ENCODE measurements around the gene DTWD2. TPM values are rescaled to one million over a fixed set of nuclear protein-coding genes. Genes with fewer than 3 reads are reported as not detected.

DTWD2 gene
- total RNA-seq, 1 donor from 2014 or later: 4.4 TPM

DNA sequence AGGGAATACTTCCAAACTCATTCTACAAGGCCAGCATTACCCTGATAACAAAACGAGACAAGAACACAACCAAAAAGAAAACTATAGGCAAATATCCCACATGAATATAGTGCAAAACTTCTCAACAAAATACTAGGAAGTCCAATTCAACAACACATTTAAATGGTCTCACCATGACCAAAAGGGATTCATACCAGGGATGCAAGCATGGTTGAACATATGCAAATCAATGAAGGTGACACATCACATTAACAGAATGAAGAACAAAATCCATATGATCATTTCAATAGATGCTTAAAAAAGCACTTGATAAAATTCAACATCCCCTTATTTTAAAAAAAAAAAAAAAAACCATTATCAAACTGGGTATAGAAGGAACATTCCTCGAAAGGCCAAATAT, 186.0 kb downstream of the DTWD2 start:
- Mint-ChIP-seq H3K27ac (no peak overlapping the region), H3K9me3 (peaks cover 9% of the 10 kb centered on the region), H3K27me3 (no peaks in the 10 kb centered on the region), H3K4me1 (ENCODE audit: unreplicated experiment) (no peaks in the 10 kb centered on the region), H3K36me3 (no peaks in the 10 kb centered on the region), H3K4me3 (no peak overlapping the region)
- no peak for DNase-seq (ENCODE audit: extremely low spot score, unreplicated experiment)
- TF ChIP-seq, protein P1, sequence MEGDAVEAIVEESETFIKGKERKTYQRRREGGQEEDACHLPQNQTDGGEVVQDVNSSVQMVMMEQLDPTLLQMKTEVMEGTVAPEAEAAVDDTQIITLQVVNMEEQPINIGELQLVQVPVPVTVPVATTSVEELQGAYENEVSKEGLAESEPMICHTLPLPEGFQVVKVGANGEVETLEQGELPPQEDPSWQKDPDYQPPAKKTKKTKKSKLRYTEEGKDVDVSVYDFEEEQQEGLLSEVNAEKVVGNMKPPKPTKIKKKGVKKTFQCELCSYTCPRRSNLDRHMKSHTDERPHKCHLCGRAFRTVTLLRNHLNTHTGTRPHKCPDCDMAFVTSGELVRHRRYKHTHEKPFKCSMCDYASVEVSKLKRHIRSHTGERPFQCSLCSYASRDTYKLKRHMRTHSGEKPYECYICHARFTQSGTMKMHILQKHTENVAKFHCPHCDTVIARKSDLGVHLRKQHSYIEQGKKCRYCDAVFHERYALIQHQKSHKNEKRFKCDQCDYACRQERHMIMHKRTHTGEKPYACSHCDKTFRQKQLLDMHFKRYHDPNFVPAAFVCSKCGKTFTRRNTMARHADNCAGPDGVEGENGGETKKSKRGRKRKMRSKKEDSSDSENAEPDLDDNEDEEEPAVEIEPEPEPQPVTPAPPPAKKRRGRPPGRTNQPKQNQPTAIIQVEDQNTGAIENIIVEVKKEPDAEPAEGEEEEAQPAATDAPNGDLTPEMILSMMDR (conservative IDR thresholded peaks at IDR 0.05): no peak

DNA sequence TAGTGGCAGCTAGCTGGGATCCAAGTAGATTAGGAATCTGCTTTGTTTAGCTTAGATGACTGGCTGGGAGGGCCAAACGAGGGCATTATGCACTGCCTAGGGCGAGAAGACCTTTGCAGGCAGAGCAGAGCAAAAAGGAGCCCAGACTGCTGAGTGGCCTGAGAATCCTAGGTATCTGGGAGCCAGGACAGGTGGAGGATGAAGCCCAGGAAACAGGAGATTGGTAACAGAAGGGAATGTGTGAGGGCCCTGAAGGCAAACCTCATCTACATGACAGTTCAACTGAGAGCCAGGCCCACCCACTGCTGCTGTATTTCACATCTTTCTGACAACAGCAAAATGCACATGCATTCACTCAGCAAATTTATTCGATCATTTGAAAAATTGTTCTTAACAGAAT, 192.3 kb downstream of the DTWD2 start:
- TF ChIP-seq, protein P1 (conservative IDR thresholded peaks at IDR 0.05): no peak
- H3K4me3 Mint-ChIP-seq: no peak overlapping the region
- H3K36me3 Mint-ChIP-seq: no peaks in the 10 kb centered on the region
- no peak for DNase-seq (ENCODE audit: extremely low spot score, unreplicated experiment)
- H3K9me3 Mint-ChIP-seq: peaks cover 6% of the 10 kb centered on the region
- H3K27ac Mint-ChIP-seq: no peak overlapping the region
- H3K4me1 Mint-ChIP-seq (ENCODE audit: unreplicated experiment): peaks cover 11% of the 10 kb centered on the region
- peaks cover 6% of the 10 kb centered on the region for H3K27me3 Mint-ChIP-seq

DNA sequence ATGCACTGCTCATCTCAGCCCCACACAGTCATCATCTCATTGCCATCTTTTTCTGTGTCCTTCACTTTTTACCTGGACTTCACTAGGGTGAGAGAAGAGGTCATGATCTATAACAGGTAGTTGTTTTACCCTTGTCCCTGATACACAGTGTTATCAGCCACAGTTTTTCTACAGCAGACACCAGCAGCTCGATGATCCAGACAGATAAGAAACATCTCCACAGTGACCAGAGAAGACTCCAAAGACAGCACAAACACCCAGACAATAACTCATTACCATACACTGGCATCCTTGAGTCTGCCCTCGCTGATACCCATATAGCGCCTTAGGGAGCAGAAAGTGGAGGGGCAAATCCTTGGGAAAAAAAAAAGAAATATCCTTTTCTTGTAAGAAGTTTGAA, 194.1 kb downstream of the DTWD2 start:
- TF ChIP-seq, protein P1 (conservative IDR thresholded peaks at IDR 0.05): no peak
- H3K27me3 Mint-ChIP-seq: peaks cover 6% of the 10 kb centered on the region
- H3K36me3 Mint-ChIP-seq: no peaks in the 10 kb centered on the region

DNA sequence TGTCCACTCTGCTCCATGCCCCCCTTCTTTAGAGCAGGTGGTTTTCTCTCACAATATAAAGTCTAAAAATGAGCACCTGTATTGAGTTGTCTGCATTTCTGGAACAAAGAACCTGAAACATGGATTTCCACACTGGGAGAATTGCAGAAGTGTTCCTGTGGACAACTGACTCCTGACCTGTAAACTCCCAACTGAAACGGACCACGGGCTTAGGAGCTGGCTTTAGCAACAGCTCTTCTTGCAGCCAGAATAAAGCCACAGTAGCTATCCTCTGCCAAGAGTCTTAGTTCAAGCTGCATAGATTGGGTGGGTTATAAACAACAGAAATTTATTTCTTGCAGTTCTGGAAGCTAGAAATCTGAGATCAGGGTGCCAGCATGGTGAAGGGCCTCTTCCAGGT, 194.7 kb downstream of the DTWD2 start:
- peaks cover 2% of the 10 kb centered on the region for H3K9me3 Mint-ChIP-seq
- H3K27ac Mint-ChIP-seq: no peak overlapping the region
- no peak for DNase-seq (ENCODE audit: extremely low spot score, unreplicated experiment)
- H3K4me1 Mint-ChIP-seq (ENCODE audit: unreplicated experiment): peaks cover 11% of the 10 kb centered on the region
- TF ChIP-seq, protein P1 (conservative IDR thresholded peaks at IDR 0.05): no peak
- no peak overlapping the region for H3K4me3 Mint-ChIP-seq
- peaks cover 6% of the 10 kb centered on the region for H3K27me3 Mint-ChIP-seq
- H3K36me3 Mint-ChIP-seq: no peaks in the 10 kb centered on the region

More for the DNA sequence above, 194.1 kb downstream of the DTWD2 start:
- Mint-ChIP-seq H3K27ac (no peak overlapping the region), H3K4me3 (no peak overlapping the region), H3K9me3 (peaks cover 3% of the 10 kb centered on the region), H3K4me1 (ENCODE audit: unreplicated experiment) (peaks cover 11% of the 10 kb centered on the region)
- DNase-seq (ENCODE audit: extremely low spot score, unreplicated experiment): no peak

DNA sequence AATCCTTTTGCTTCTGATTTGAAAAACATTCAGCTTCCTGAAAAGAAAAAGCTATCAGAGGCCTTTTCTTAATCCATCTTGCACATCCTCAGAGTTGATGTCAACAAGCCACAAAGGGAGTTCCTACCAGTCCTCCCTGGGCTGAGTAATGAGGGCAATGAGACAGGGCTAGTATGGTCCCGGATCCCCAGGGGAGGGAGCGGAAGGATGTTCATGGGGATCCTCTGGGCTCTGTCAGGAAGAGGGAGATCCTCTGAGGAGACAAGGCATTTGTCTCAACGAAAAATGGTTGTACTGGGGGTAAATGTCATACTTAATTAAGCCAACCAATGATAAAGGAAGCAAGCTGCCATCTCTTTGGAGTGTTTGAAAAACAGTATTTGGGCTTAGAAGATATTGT, 195.3 kb downstream of the DTWD2 start:
- Mint-ChIP-seq H3K9me3 (peaks cover 4% of the 10 kb centered on the region), H3K4me3 (no peak overlapping the region), H3K4me1 (ENCODE audit: unreplicated experiment) (peaks cover 11% of the 10 kb centered on the region), H3K36me3 (peaks cover 4% of the 10 kb centered on the region), H3K27ac (no peak overlapping the region), H3K27me3 (peaks cover 6% of the 10 kb centered on the region)
- TF ChIP-seq, protein P1 (conservative IDR thresholded peaks at IDR 0.05): no peak
- no peak for DNase-seq (ENCODE audit: extremely low spot score, unreplicated experiment)

Data from type B pancreatic cell (in vitro differentiated cells).